Astrocyte (in vitro differentiated cells and primary cell): ENCODE measurements around the gene NINL. TPM values are rescaled to one million over a fixed set of nuclear protein-coding genes. Genes with fewer than 3 reads are reported as not detected.

Experiments
- DNase-seq: peaks from one replicate; pipeline ENCODE4 v3.0.0-alpha.2; 2010; ENCODE audit warnings: low read depth
- FAIRE-seq: peaks from 2 replicates; lab custom pipeline; 2011; peaks lifted over from hg19 to GRCh38; lab: Jason Lieb, UNC
- H2AFZ ChIP-seq: 2 replicates; pipeline ENCODE4 v1.6.0; 2012; ENCODE audit warnings: low read depth, low read length, inconsistent platforms
- H3K27ac ChIP-seq: 2 replicates; pipeline ENCODE4 v1.5.1; 2011; ENCODE audit warnings: low read depth, low read length, inconsistent platforms
- H3K27me3 ChIP-seq: 2 replicates; pipeline ENCODE4 v1.6.0; 2011; ENCODE audit warnings: low read length, inconsistent platforms; ENCODE audit not compliant: insufficient read depth
- H3K36me3 ChIP-seq: 2 replicates; pipeline ENCODE4 v1.5.1; 2011; ENCODE audit warnings: low read length, inconsistent platforms; ENCODE audit not compliant: insufficient read depth
- H3K4me1 ChIP-seq: 2 replicates; pipeline ENCODE4 v1.5.1; 2011; ENCODE audit warnings: low read length, inconsistent platforms; ENCODE audit not compliant: insufficient read depth
- H3K4me2 ChIP-seq: 2 replicates; pipeline ENCODE4 v1.6.0; 2012; ENCODE audit warnings: low read length, inconsistent platforms
- H3K4me3 ChIP-seq: 2 replicates; pipeline ENCODE4 v1.5.1; 2011; ENCODE audit warnings: low read depth, mild to moderate bottlenecking, low read length, inconsistent platforms; ENCODE audit not compliant: insufficient read depth
- H3K79me2 ChIP-seq: 2 replicates; pipeline ENCODE4 v1.6.0; 2012; ENCODE audit warnings: mild to moderate bottlenecking, low read length, inconsistent platforms; ENCODE audit not compliant: insufficient read depth
- H3K9ac ChIP-seq: 2 replicates; pipeline ENCODE4 v1.6.0; 2012; ENCODE audit warnings: mild to moderate bottlenecking, low read length, inconsistent platforms
- H3K9me3 ChIP-seq: 2 replicates; pipeline ENCODE4 v1.5.1; 2012; ENCODE audit warnings: low read depth, mild to moderate bottlenecking, low read length, inconsistent platforms; ENCODE audit not compliant: insufficient read depth
- H4K20me1 ChIP-seq: 2 replicates; pipeline ENCODE4 v1.6.0; 2012; ENCODE audit warnings: low read length, inconsistent platforms; ENCODE audit not compliant: insufficient read depth
- H3K27ac Mint-ChIP-seq: one replicate; pipeline ENCODE4 v1.8.0; 2021; ENCODE audit warnings: mild to moderate bottlenecking, mixed read lengths; ENCODE audit not compliant: unreplicated experiment
- H3K27me3 Mint-ChIP-seq: one replicate; pipeline ENCODE4 v1.8.0; 2021; ENCODE audit warnings: low read depth, mixed read lengths; ENCODE audit not compliant: unreplicated experiment
- H3K36me3 Mint-ChIP-seq: one replicate; pipeline ENCODE4 v1.8.0; 2021; ENCODE audit warnings: low read depth, mixed read lengths; ENCODE audit not compliant: unreplicated experiment
- H3K4me1 Mint-ChIP-seq: one replicate; pipeline ENCODE4 v1.8.0; 2021; ENCODE audit warnings: low read depth, mixed read lengths; ENCODE audit not compliant: unreplicated experiment
- H3K4me3 Mint-ChIP-seq: one replicate; pipeline ENCODE4 v1.8.0; 2021; ENCODE audit warnings: mild to moderate bottlenecking, moderate library complexity, mixed read lengths; ENCODE audit not compliant: unreplicated experiment
- H3K9me3 Mint-ChIP-seq: one replicate; pipeline ENCODE4 v1.8.0; 2021; ENCODE audit warnings: mild to moderate bottlenecking, mixed read lengths; ENCODE audit not compliant: unreplicated experiment
- CTCF ChIP-seq: IDR thresholded peaks from 2 replicates; pipeline ENCODE4 v1.5.1; 2011; ENCODE audit warnings: low read depth, mild to moderate bottlenecking, inconsistent platforms, low read length, moderate library complexity; ENCODE audit not compliant: insufficient read depth
- EZH2 ChIP-seq: IDR thresholded peaks from 2 replicates; pipeline ENCODE4 v1.6.1; 2012; ENCODE audit warnings: mild to moderate bottlenecking, low read length, inconsistent platforms; ENCODE audit not compliant: insufficient read depth
- total RNA-seq: library from RNA; stranded (reverse); gene quantifications from 2 replicates; pipeline ENCODE4 v1.2.1, GENCODE V29; 2021

NINL gene
- total RNA-seq, 1 donor from 2014 or later, result 10.2 TPM

DNA sequence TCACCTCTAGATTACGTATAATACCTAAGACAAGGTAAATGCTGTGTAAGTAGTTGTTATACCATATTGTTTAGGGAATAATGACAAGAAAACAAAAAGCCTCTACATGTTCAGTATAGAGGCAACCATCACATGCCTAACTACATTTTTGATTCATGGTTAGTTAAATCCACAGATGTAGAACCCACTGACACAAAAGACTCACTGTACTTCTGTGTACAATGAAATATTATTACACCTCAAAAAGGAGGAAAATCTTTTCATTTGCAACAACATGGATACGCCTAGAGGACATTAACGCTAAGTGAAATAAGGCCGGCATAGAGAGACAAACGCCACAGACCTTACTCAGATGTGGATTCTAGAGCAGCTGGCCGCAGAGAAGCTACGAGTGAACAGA, 50.5 kb downstream of the NINL start:
- H3K27ac Mint-ChIP-seq, result no peak overlapping the region
- Histone ChIP-seq H3K27me3 (no peaks in the 10 kb centered on the region), H3K9me3 (no peaks in the 10 kb centered on the region), H3K27ac (no peak overlapping the region), H3K4me3 (no peak overlapping the region), H3K4me2 (no peak overlapping the region), H2AFZ (no peak overlapping the region), H4K20me1 (peaks cover 50% of the 10 kb centered on the region), H3K4me1 (peaks cover 10% of the 10 kb centered on the region), H3K79me2 (peaks cover 25% of the 10 kb centered on the region), H3K36me3 (no peaks in the 10 kb centered on the region), H3K9ac (no peak overlapping the region)
- H3K27me3 Mint-ChIP-seq, result no peaks in the 10 kb centered on the region
- H3K9me3 Mint-ChIP-seq, result peaks cover 6% of the 10 kb centered on the region
- H3K36me3 Mint-ChIP-seq, result peaks cover 4% of the 10 kb centered on the region
- H3K4me3 Mint-ChIP-seq, result no peak overlapping the region
- DNase-seq (no peak), FAIRE-seq (no peak)
- TF ChIP-seq CTCF (no peak), EZH2 (no peak)
- peaks cover 12% of the 10 kb centered on the region for H3K4me1 Mint-ChIP-seq

GRCh38 chr20:25533920-25534700, 51.2 kb downstream of the NINL start:
- Histone ChIP-seq H4K20me1 (peaks cover 46% of the 10 kb centered on the region), H3K9me3 (no peaks in the 10 kb centered on the region), H3K4me2 (no peak overlapping the region), H3K27ac (no peak overlapping the region), H3K4me1 (peaks cover 10% of the 10 kb centered on the region), H3K79me2 (peaks cover 22% of the 10 kb centered on the region), H3K4me3 (no peak overlapping the region), H3K9ac (no peak overlapping the region), H2AFZ (no peak overlapping the region), H3K36me3 (no peaks in the 10 kb centered on the region), H3K27me3 (no peaks in the 10 kb centered on the region)
- H3K4me3 Mint-ChIP-seq, result no peak overlapping the region
- no peaks in the 10 kb centered on the region for H3K27me3 Mint-ChIP-seq
- peaks cover 11% of the 10 kb centered on the region for H3K4me1 Mint-ChIP-seq
- DNase-seq, result no peak
- FAIRE-seq, result no peak
- H3K36me3 Mint-ChIP-seq, result peaks cover 6% of the 10 kb centered on the region
- TF ChIP-seq CTCF (no peak), EZH2 (no peak)
- H3K9me3 Mint-ChIP-seq, result peaks cover 6% of the 10 kb centered on the region
- H3K27ac Mint-ChIP-seq, result no peak overlapping the region

DNA sequence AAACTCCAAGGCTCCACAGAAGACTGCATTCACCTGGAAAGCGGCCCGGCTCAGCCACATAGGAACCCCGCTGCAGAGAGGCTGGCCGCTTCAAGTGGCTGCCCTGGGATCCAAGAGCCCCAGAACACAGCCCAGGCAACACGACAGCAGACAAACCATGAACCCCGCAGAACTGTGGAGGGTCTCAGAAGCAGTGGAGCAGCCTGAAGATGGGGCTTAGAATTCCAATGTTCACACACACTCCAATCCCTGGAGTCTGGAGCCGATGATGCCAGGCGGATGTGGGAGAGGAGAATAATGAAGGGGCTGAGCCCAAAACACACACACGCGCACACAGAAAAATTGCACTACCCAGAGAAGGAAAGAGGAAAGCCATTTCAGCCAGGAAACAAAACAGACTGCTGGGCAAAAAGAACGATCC, 52.4 kb downstream of the NINL start:
- no peak for TF ChIP-seq CTCF
- no peak for TF ChIP-seq EZH2
- Histone ChIP-seq H3K9me3 (no peaks in the 10 kb centered on the region), H3K9ac (peak overlapping the region; percentile 63), H4K20me1 (peaks cover 36% of the 10 kb centered on the region), H3K4me1 (peaks cover 10% of the 10 kb centered on the region), H3K4me2 (peak overlapping the region; percentile 84), H3K4me3 (peak overlapping the region; percentile 19), H3K79me2 (peaks cover 25% of the 10 kb centered on the region), H3K27me3 (no peaks in the 10 kb centered on the region), H3K36me3 (no peaks in the 10 kb centered on the region), H3K27ac (peak overlapping the region; percentile 19), H2AFZ (peak overlapping the region; percentile 56)
- H3K36me3 Mint-ChIP-seq, result peaks cover 6% of the 10 kb centered on the region
- FAIRE-seq (no peak), DNase-seq (peak; percentile 56)
- H3K9me3 Mint-ChIP-seq, result peaks cover 6% of the 10 kb centered on the region
- peaks cover 11% of the 10 kb centered on the region for H3K4me1 Mint-ChIP-seq
- no peak overlapping the region for H3K27ac Mint-ChIP-seq
- no peak overlapping the region for H3K4me3 Mint-ChIP-seq
- H3K27me3 Mint-ChIP-seq, result no peaks in the 10 kb centered on the region
